ENCODE results near the gene APOL1.

GRCh38 chr22:36213586-36213985 lies 39.3 kb upstream of the APOL1 start:
- TF ChIP-seq TAF1 (conservative IDR thresholded peaks at IDR 0.05) (no peak), FOXA1 (IDR thresholded peaks at IDR 0.05) (no peak), SP1 (IDR thresholded peaks at IDR 0.05) (no peak), RAD21 (IDR thresholded peaks at IDR 0.05) (no peak), YY1 (IDR thresholded peaks at IDR 0.05) (no peak), NR2F2 (IDR thresholded peaks at IDR 0.05) (no peak), MAX (IDR thresholded peaks at IDR 0.05) (no peak), EGR1 (IDR thresholded peaks at IDR 0.05; ENCODE audit: low read depth in 2 of 2) (no peak), REST (IDR thresholded peaks at IDR 0.05) (no peak), JUND (IDR thresholded peaks at IDR 0.05) (no peak), RXRA (IDR thresholded peaks at IDR 0.05) (no peak), HNF4A (conservative IDR thresholded peaks at IDR 0.05) (no peak)
- TF ChIP-seq, protein P1, sequence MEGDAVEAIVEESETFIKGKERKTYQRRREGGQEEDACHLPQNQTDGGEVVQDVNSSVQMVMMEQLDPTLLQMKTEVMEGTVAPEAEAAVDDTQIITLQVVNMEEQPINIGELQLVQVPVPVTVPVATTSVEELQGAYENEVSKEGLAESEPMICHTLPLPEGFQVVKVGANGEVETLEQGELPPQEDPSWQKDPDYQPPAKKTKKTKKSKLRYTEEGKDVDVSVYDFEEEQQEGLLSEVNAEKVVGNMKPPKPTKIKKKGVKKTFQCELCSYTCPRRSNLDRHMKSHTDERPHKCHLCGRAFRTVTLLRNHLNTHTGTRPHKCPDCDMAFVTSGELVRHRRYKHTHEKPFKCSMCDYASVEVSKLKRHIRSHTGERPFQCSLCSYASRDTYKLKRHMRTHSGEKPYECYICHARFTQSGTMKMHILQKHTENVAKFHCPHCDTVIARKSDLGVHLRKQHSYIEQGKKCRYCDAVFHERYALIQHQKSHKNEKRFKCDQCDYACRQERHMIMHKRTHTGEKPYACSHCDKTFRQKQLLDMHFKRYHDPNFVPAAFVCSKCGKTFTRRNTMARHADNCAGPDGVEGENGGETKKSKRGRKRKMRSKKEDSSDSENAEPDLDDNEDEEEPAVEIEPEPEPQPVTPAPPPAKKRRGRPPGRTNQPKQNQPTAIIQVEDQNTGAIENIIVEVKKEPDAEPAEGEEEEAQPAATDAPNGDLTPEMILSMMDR (IDR thresholded peaks at IDR 0.05; ENCODE audit: low read depth, low read length, missing input control): no peak
